Kidney (tissue), 14 donors: Measurements from ENCODE around the gene WAPL. TPM values are rescaled to one million over a fixed set of nuclear protein-coding genes. Genes with fewer than 3 reads are reported as not detected.

ENCODE experiments used
- DNase-seq, 5 donors: peaks; one replicate each; pipeline ENCODE4 v3.0.0-alpha.2; 2013 to 2020
- FAIRE-seq: peaks from 2 replicates; lab custom pipeline; 2012; peaks lifted over from hg19 to GRCh38; lab: Jason Lieb, UNC
- H3K27ac ChIP-seq, 2 donors: one replicate each; pipeline ENCODE4 v1.7.0; 2013; ENCODE audit warnings: low read depth in 2 of 2, low read length in 2 of 2, inconsistent platforms in 1 of 2
- H3K27me3 ChIP-seq: one replicate; pipeline ENCODE4 v1.7.1; 2013; ENCODE audit warnings: low read length, inconsistent platforms; ENCODE audit not compliant: control insufficient read depth, insufficient read depth
- H3K36me3 ChIP-seq, 3 donors: one replicate each; pipeline versions ENCODE4 v1.7.0 to v1.7.1; 2013; ENCODE audit warnings: low read length in 3 of 3, control low read depth in 1 of 3, inconsistent platforms in 1 of 3; ENCODE audit not compliant: insufficient read depth in 3 of 3, control insufficient read depth in 2 of 3
- H3K4me1 ChIP-seq, 3 donors: one replicate each; pipeline versions ENCODE4 v1.7.0 to v1.7.1; 2013; ENCODE audit warnings: low read length in 3 of 3, inconsistent platforms in 1 of 3, low read depth in 1 of 3; ENCODE audit not compliant: control insufficient read depth in 2 of 3, insufficient read depth in 2 of 3
- H3K4me3 ChIP-seq, 3 donors: one replicate each; pipeline versions ENCODE4 v1.7.0 to v1.8.1; 2013; ENCODE audit warnings: low read length in 3 of 3, control low read depth in 1 of 3, inconsistent platforms in 1 of 3
- H3K9ac ChIP-seq, 3 donors: one replicate each; pipeline versions ENCODE4 v1.7.0 to v1.7.1; 2013; ENCODE audit warnings: low read length in 3 of 3, control low read depth in 1 of 3, inconsistent platforms in 1 of 3
- H3K9me3 ChIP-seq, 3 donors: one replicate each; pipeline versions ENCODE4 v1.7.0 to v1.7.1; 2013; ENCODE audit warnings: low read length in 3 of 3, control low read depth in 1 of 3, inconsistent platforms in 1 of 3; ENCODE audit not compliant: control insufficient read depth in 2 of 3, insufficient read depth in 1 of 3
- intact Hi-C: fragments of 100-400 bp; cut with DNase I; formaldehyde crosslinking; loops from one replicate; pipeline ENCODE4 v1.11.1; 2022
- polyA plus RNA-seq: library from polyadenylated mRNA; stranded (reverse); fragments of 350-450 nt; fragmentation: Illumina TruSeq; extraction: RNeasy Lipid Tissue Mini Kit (QIAGEN cat#74804); gene quantifications from one replicate; pipeline ENCODE4 v1.2.3, GENCODE V29; 2014; ENCODE audit warnings: low read depth, low replicate concordance; ENCODE audit not compliant: insufficient read depth
- total RNA-seq: library from RNA; stranded (reverse); fragmentation: NEBNext Ultra II Directional; extraction: Animal tissue kit (Norgen Biotek cat#: 25700); gene quantifications from one replicate; pipeline ENCODE4 v1.2.1, GENCODE V29; 2021
- TF ChIP-seq, protein P1 (sequence below): IDR thresholded peaks from 3 replicates; pipeline ENCODE4 v1.5.1; 2012; ENCODE audit warnings: mild to moderate bottlenecking, moderate library complexity, borderline replicate concordance; ENCODE audit not compliant: insufficient read depth; ENCODE audit errors: extremely low read depth
- donor health status: control.
- donor health status: control.
- donor health status: control.
- donor health status: control.
- donor health status: control.
- donor health status: DM: yes; HTN: yes; CAD: no.
- donor health status: Normal renal cell carcinoma (clear cell type).

Gene WAPL
- total and polyA plus RNA-seq, 2 donors from 2014 or later, result 17.6 to 34.7 TPM

DNA sequence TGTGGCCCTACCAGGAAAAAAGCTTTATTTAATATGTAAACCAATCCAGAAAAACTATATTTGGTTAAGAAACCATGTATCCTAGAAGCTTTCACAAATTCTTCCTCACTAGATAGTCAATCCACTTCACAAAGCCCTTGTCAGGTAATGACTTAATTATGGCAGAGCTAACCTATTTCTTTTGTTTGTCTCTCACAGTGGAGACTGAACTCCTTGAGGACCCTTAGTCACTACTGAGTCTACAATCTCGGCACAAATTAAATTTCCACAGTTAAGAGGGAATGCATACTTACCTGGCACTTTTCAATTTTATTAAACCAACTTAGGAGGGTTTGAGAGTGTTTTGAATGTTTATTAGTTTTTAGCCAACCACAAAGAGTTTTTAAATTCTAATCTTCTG is 23.0 kb downstream of the WAPL start:
- H3K27me3 ChIP-seq, result no peaks in the 10 kb centered on the region
- DNase-seq, result no peak
- intact Hi-C loops, result no loop called here
- H3K4me1 ChIP-seq, result peaks cover 0 to 4% (median 3%) of the 10 kb centered on the region in 3 donors
- TF ChIP-seq, protein P1, sequence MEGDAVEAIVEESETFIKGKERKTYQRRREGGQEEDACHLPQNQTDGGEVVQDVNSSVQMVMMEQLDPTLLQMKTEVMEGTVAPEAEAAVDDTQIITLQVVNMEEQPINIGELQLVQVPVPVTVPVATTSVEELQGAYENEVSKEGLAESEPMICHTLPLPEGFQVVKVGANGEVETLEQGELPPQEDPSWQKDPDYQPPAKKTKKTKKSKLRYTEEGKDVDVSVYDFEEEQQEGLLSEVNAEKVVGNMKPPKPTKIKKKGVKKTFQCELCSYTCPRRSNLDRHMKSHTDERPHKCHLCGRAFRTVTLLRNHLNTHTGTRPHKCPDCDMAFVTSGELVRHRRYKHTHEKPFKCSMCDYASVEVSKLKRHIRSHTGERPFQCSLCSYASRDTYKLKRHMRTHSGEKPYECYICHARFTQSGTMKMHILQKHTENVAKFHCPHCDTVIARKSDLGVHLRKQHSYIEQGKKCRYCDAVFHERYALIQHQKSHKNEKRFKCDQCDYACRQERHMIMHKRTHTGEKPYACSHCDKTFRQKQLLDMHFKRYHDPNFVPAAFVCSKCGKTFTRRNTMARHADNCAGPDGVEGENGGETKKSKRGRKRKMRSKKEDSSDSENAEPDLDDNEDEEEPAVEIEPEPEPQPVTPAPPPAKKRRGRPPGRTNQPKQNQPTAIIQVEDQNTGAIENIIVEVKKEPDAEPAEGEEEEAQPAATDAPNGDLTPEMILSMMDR, result no peak
- FAIRE-seq, result no peak
- no peak overlapping the region for H3K9ac ChIP-seq
- H3K27ac ChIP-seq, result no peak overlapping the region
- H3K4me3 ChIP-seq, result no peak overlapping the region
- no peaks in the 10 kb centered on the region for H3K9me3 ChIP-seq
- H3K36me3 ChIP-seq, result peaks cover 3 to 30% (median 3%) of the 10 kb centered on the region in 3 donors

GRCh38 chr10:86497621-86498020 is 24.0 kb downstream of the WAPL start:
- no peaks in the 10 kb centered on the region for H3K27me3 ChIP-seq
- no peak overlapping the region for H3K4me3 ChIP-seq
- no peak for FAIRE-seq
- H3K9ac ChIP-seq, result no peak overlapping the region
- TF ChIP-seq, protein P1, result no peak
- peaks cover 0 to 4% (median 3%) of the 10 kb centered on the region in 3 donors for H3K4me1 ChIP-seq
- no peak for DNase-seq
- H3K27ac ChIP-seq, result no peak overlapping the region
- intact Hi-C loops, result no loop called here
- H3K9me3 ChIP-seq, result no peaks in the 10 kb centered on the region
- peaks cover 3 to 30% (median 3%) of the 10 kb centered on the region in 3 donors for H3K36me3 ChIP-seq

DNA sequence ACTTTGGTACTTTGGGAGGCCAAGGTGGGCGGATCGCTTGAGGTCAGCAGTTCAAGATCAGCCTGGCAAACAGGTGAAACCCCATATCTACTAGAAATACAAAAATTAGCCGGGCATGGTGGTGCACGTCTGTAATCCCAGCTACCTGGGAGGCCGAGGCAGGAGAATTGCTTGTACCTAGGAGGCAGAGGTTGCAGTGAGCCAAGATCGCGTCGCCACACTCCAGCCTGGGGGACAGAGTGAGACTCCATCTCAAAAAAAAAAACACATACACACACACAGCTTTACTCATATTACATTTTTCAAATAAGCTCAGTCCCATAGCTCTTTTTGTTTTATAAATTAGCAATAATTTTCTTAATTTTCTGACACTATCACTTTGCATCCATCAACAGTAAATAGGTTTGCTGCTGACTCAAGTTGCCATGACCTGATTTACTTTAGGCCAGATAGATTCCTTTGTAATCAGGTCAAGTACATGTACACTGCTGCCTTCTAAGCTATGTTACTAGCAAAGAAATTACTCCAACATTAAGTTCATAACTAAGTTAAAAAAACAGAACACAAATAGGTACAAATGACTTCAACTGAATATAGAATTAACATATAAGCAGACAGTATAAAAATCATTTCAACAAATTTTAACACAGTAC is 31.5 kb downstream of the WAPL start:
- H3K36me3 ChIP-seq, result peaks cover 3 to 17% (median 7%) of the 10 kb centered on the region in 3 donors
- H3K4me3 ChIP-seq, result no peak overlapping the region
- no peaks in the 10 kb centered on the region for H3K9me3 ChIP-seq
- TF ChIP-seq, protein P1, result no peak
- no peak for FAIRE-seq
- H3K9ac ChIP-seq, result no peak overlapping the region
- no peak for DNase-seq
- H3K4me1 ChIP-seq, result no peaks in the 10 kb centered on the region
- H3K27me3 ChIP-seq, result no peaks in the 10 kb centered on the region
- no peak overlapping the region for H3K27ac ChIP-seq
- intact Hi-C loops, result no loop called here
